ENCODE data around the gene MUTYH.
"Not testable (repeated sequence)": the region's sequence is repeated elsewhere in the genome, so short reads cannot be mapped to it uniquely, and the experiment has no call there.

The MUTYH gene

DNA sequence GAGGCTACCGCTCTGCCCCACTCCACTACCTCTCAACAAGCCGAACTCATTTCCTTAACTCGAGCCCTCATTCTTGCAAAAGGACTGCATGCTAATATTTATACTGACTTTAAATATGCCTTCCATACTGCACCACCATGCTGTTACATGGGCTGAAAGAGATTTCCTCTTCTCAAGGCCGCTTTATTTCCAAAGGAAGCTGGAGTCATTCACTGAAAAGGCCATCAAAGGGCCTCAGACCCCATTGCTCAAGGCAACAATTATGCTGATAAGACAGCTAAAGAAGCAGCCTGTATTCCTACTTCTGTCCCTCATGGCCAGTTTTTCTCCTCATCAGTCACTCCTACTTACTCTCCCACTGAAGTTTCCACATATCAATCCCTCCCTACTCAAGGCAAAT is 20.5 kb downstream of the MUTYH start:
- no peak for DNase-seq

DNA sequence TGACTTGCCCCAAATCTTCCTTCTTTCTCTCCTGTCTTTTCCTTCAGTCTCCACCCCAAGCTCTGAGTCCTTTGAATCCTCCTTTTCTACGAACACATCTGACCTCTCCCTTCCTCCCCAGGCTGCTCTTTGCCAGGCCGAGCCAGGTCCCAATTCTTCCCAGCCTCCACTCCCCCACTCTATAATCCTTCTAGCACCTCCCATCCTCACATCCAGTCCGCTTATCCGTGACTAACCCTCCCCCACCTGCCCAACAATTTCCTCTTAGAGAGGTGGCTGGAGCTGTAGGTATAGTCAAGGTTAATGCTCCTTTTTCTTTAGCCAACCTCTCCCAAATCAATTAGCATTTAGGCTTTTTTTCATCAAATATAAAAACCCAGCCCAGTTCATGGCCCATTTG is 23.1 kb downstream of the MUTYH start:
- no peak for DNase-seq

DNA sequence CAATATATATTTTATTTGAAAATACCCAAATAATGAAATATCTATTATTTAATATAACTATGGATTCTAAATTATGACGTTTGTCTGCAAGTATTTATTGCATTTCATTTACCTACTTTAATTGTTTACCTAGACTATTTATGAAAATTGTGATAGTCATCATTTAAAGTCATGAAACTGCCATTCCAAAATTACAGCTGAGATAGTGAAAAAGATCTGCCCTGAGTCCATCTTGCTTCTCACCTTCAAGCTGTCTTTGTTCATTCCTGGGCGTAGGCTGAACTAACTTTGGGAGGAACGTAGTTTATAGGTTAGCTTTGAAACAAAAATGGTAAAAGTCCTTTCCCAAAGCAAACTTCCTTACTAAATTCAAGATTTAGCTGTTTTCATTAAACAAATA is 26.0 kb downstream of the MUTYH start:
- DNase-seq, result no peak

GRCh38 chr1:45306905-45307304 is 33.3 kb downstream of the MUTYH start:
- DNase-seq, result no peak

GRCh38 chr1:45306319-45306718 is 33.9 kb downstream of the MUTYH start:
- no peak for DNase-seq

DNA sequence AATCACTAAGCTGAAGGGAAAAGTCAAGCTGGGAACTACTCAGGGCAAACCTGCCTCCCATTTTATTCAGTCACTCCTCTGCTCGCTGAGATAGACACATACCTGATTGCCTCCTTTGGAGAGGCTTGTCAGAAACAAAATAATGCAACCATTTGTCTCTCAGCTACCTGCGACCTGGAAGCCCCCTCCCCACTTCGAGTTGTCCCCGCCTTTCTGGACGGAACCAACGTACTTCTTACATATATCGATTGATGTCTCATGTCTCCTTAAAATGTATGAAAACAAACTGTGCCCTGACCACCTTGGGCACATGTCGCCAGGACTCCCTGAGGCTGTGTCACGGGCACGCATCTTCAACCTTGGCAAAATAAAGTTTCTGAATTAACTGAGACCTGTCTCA is 35.0 kb downstream of the MUTYH start:
- no peak for DNase-seq

DNA sequence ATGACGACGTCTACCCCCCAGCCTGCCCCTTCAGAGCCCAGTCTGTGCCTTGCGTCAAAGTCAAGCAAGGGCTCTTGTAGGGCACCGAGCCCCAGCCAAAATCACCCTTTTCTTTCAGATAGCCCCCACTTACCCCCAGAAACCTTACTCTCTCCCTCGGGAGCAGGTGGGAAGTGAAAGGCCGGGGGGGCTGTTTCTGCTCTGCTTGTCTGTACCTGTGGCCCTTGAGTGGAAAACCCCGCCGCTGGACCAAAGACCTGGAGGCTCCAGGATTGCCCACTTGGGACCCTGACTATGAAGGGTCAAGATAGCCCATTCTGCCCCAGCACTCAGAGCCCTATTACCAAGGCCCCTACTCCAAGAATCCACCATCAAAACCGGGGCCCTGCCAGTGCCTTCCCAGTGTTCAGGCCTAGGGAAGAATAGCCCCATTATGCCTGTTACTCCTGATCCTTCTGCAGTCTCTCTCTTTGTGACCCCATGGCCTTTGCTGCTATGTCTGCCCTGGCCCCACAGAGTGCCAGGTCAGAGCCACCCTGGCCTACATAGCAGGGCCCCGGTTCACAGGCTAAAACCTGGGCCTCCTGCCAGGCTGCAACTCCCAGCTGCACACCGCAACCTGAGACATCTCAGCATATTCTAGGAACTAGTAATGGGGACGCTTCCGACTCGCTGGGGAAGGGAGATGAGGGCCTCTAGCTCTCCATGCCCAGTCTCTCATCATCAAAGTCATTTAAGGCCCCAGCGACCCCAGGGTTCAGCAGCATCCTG is 35.7 kb downstream of the MUTYH start:
- no peak for DNase-seq

GRCh38 chr1:45303520-45304310 is 36.5 kb downstream of the MUTYH start:
- DNase-seq, result peak; percentile 92

DNA sequence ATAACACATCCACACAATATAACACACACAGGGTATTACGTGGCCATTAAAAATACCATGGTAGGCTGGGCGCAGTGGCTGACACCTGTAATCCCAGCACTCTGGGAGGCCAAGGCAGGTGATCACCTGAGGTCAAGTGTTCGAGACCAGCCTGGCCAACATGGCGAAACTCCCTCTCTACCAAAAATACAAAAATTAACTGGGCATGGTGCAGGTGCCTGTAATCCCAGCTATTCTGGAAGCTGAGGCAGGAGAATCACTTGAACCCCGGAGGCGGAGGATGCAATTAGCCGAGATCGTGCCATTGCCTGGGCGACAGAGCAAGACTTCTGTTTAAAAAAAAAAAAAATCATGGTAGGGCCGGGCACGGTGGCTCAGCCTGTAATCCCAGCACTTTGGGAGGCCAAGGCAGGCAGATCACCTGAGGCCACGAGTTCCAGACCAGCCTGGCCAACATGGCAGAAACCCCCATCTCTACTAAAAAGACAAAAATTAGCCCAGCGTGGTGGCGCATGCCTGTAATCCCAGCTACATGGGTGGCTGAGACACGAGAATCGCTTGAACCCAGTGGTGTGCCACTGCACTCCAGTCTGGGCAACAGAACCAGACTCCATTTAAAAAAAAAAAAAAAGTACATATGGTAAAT is 37.6 kb downstream of the MUTYH start:
- no peak for DNase-seq

DNA sequence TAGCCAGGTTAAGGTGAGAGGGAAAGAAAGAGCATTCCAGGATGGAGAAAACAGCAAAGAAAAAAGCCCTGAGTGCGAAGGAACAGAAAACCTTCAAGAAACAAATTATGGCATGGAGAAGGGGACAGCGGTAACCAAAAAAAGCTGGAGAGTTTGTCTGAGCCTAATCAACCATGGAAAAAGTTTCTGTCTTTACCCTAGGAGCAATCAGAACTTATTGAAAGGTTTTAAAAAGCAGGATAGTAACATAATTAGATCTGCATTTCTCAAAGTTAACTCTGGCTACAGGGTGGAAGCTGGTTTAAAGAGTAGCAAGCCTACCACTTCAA is 39.6 kb downstream of the MUTYH start:
- no peak for DNase-seq

DNA sequence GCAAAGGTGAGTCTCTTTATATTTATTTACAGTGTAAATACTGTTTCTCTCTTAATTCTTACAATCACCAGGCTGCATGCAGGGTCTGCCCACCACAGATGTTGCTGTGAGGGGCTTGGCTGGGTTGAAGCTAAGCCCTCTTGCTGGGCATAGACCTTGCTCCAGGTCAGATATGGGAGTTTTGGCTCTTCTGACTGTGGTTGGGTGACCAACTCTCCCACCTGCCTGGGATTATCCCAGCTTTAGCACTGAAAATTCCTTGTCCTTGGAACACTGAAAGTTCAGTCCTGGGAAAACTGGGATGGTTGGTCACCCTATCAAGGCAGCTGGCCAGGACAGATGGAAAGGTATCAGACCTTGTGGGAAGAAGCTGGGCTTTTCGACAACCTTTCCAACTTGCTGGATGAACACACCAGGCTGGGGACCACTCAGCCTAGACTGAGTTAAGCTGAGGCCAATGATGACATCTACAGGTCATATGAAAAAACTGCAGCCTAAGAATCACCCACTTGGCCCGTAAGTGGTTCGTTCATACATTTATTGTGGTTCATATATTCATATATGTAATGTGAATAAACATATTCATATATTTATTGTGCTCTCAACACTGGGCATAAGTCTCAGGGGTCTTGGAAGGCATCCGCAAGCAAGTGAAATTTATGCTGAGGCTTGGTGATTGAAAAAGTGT is 40.1 kb downstream of the MUTYH start:
- peak; percentile 44 for DNase-seq

DNA sequence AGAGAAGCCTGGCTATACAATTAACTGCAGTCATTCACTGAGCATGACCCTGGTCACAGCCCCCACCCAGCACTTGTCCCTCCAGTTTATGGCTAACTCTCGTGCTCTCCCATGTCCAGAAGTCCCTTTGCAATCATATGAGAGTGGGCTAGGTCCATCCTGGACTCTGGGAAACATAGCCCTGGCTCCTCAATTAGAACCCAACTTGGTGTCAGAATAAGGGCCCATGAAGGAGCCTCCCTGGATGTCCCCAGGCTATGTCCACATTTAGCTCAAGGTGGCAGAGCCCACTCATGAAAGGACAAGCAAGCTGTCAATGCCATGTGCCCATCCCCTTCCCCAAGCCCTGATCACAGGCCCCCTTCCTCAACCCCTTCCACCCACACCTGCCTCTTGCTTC is 40.9 kb downstream of the MUTYH start:
- no peak for DNase-seq

DNA sequence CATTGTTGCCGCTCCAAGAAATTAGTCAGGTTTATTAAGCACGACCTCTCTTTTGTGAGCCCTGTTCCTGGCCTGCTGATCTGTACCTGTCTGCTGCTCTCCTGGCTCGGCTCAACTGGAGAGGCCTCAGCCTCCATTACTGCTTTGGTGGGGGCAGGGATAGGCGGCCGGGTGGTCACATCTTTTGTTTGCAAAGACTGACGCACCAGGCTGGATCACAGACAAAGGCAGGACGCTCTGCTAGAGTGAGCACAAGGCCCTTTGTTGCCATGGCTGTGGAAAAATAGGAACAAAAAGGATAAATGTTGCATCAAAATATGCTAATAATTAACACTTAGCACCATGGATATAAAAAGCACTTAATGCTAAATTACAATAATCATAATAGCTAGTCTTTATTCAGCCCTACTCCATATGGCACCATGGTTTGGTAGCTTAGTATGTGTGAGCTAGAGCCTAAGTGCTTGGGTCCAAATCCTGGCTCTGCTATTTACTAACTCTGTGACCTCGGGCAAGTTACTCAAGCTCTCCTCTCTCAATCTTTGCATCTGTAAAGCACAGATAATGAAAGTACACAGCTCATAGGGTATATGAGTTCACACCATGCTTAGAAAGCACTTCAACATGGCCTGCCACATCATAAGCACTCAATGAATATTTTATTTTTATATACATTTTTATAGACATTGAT is 42.4 kb downstream of the MUTYH start:
- no peak for DNase-seq

- no peak for DNase-seq
Measured at GRCh38 chr1:45291716-45292115, 48.5 kb downstream of the MUTYH start.

DNA sequence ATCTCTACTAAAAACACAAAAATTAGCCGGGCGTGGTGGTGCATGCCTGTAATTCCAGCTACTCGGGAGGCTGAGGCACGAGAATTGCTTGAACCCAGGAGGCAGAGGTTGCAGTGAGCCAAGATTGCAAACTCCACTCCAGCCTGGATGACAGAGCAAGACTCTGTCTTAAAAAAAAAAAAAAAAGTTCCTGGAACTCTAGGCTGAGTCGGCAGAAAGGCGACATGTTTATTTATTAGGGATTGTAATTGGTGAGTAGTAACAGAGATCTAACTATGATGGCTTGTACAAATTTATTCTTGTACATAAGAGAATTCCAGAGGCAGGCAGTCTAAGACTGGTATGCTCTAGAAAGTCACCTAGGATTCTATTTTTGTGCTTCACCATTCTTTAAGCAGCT is 49.2 kb downstream of the MUTYH start:
- DNase-seq, result not testable (repeated sequence)

- not testable (repeated sequence) for DNase-seq
Measured at GRCh38 chr1:45286521-45286920, 53.7 kb downstream of the MUTYH start.

- DNase-seq, result not testable (repeated sequence)
Measured at GRCh38 chr1:45284858-45285257, 55.4 kb downstream of the MUTYH start.

- DNase-seq, result no peak
Measured at GRCh38 chr1:45282351-45282750, 57.9 kb downstream of the MUTYH start.

Measured in central memory CD4-positive, alpha-beta T cell (primary cell).